Measurements from ENCODE around the gene EXOC6B. TPM values are rescaled to one million over a fixed set of nuclear protein-coding genes. Genes with fewer than 3 reads are reported as not detected.

EXOC6B gene
- total and polyA plus RNA-seq, 2 of the 8 experiments (the other 6 are each of a cell fraction or from before 2014, with no cell fraction given): 13.5 to 33.0 TPM

DNA sequence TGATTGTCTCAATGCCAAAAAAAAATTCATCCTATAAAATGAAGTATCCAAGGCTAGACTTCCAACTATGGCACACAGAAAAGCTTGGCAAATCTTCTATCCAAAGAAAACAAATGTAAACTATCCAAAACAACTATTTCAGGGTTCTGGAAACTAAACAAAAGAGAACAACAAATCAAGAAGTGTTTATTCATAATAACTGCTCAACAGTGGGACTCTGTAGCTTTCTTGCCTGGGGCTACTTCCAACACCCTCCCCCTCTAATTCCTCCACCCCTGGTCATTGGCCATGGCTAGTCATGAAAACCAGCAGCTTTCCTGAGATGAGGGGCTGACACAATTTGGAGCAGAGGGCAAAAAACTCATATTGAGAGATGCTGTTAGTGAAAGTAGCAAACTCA, 107.0 kb downstream of the EXOC6B start:
- no peak overlapping the region; the same call in 1 of the 2 replicates for H2BK15ac ChIP-seq (ENCODE audit: low read length)
- no peaks in the 10 kb centered on the region for H3K23me2 ChIP-seq (ENCODE audit: low read depth, low read length)
- TF ChIP-seq PHF8 (conservative IDR thresholded peaks at IDR 0.05; ENCODE audit: low read depth, low read length): no peak
- no peak for TF ChIP-seq BACH1 (IDR thresholded peaks at IDR 0.05; ENCODE audit: low read length)
- TF ChIP-seq POLR2AphosphoS5 (IDR thresholded peaks at IDR 0.05; ENCODE audit: low read depth, low read length): no peak
- no peak for TF ChIP-seq CREB1 (IDR thresholded peaks at IDR 0.05)
- no peak for TF ChIP-seq SIN3A (conservative IDR thresholded peaks at IDR 0.05 in 1 of 2, IDR thresholded peaks at IDR 0.05 in 1 of 2; ENCODE audit: low read depth in 1 of 2, low read length in 2 of 2)
- no peak overlapping the region for H2AFZ ChIP-seq (ENCODE audit: low read length)
- H3K9me3 ChIP-seq (ENCODE audit: insufficient read depth in 2 of 2, low read depth in 1 of 2, low read length in 1 of 2): no peaks in the 10 kb centered on the region
- POLR2A ChIA-PET (ENCODE audit: partially characterized antibody): interaction anchor here (0.6 to 1.1 kb wide), 2 partner anchors 12 to 730 kb away, joined by 3 read pairs; no protein-coding TSS in a partner anchor
- H3K18ac ChIP-seq (ENCODE audit: extremely low read depth, low read length): no peak overlapping the region
- H2BK20ac ChIP-seq (ENCODE audit: low read length): 0 out of 2 replicates have a peak overlapping the region, but pooled peaks have one; percentile 52
- H3K79me2 ChIP-seq (ENCODE audit: control insufficient read depth in 1 of 2, insufficient read depth in 2 of 2, low read length in 2 of 2): no peaks in the 10 kb centered on the region
- H3K27ac ChIP-seq (ENCODE audit: low read depth, low read length): no peak overlapping the region
- peaks cover 0 to 9% (median 1%) of the 10 kb centered on the region in 4 experiments; a peak in 2 of 7 replicates for H3K4me1 ChIP-seq (replicated peaks in 1 of 4; ENCODE audit: control insufficient read depth in 3 of 4, insufficient read depth in 4 of 4, low read length in 3 of 4)
- H3K79me1 ChIP-seq (ENCODE audit: low read depth, low read length): no peaks in the 10 kb centered on the region
- no peak overlapping the region for H2BK12ac ChIP-seq (ENCODE audit: low read depth, low read length)
- DNase-seq (ENCODE audit: low read depth in 1 of 2, low spot score in 2 of 2) (no peak), FAIRE-seq (no peak)
- peak overlapping the region; percentile 44 to 69; a peak in 3 of 4 replicates for H3K4me2 ChIP-seq (ENCODE audit: insufficient read depth in 1 of 2, low read depth in 2 of 2, low read length in 2 of 2)
- H4K8ac ChIP-seq (ENCODE audit: extremely low read depth, insufficient read depth, low read length): no peak overlapping the region
- H3K4me3 ChIP-seq (ENCODE audit: extremely low read depth in 1 of 4, insufficient read depth in 2 of 4, low read depth in 3 of 4, low read length in 4 of 4): peak overlapping the region in 1 of 4 experiments; percentile 46; a peak in 2 of 8 replicates
- H3K9ac ChIP-seq (replicated peaks in 1 of 4; ENCODE audit: extremely low read depth in 1 of 4, low read depth in 3 of 4, low read length in 3 of 4): no peak overlapping the region
- H3K56ac ChIP-seq (replicated peaks; ENCODE audit: insufficient read length, low read depth, low read length): no peak overlapping the region
- no peaks in the 10 kb centered on the region for H4K20me1 ChIP-seq (replicated peaks in 1 of 2; ENCODE audit: control insufficient read depth in 1 of 2, insufficient read depth in 2 of 2, low read length in 2 of 2)
- H4K5ac ChIP-seq (ENCODE audit: insufficient read length, low read depth, low read length): no peak overlapping the region
- no peak overlapping the region for H4K91ac ChIP-seq (replicated peaks; ENCODE audit: insufficient read length, low read length)
- H3K14ac ChIP-seq (ENCODE audit: insufficient read length): no peak overlapping the region
- H3K23ac ChIP-seq (ENCODE audit: insufficient read length): no peak overlapping the region
- CTCF ChIA-PET (ENCODE audit: partially characterized antibody): interaction anchor here (0.6 to 2.3 kb wide), 4 partner anchors 27 to 1563 kb away, joined by 3 to 9 read pairs (median 3); no protein-coding TSS in a partner anchor
- no peak overlapping the region for H2BK120ac ChIP-seq (replicated peaks; ENCODE audit: low read depth, low read length)
- H3K36me3 ChIP-seq (ENCODE audit: control insufficient read depth in 2 of 4, insufficient read depth in 4 of 4, low read length in 3 of 4): peaks cover 0 to 6% (median 0%) of the 10 kb centered on the region in 4 experiments; a peak in 2 of 8 replicates
- no peak overlapping the region for H3K4ac ChIP-seq (replicated peaks; ENCODE audit: insufficient read length, low read depth, low read length)
- no peaks in the 10 kb centered on the region for H3K27me3 ChIP-seq (replicated peaks in 1 of 4; ENCODE audit: control insufficient read depth in 3 of 4, extremely low read depth in 1 of 4, insufficient read depth in 3 of 4, low read length in 3 of 4)
- H2BK5ac ChIP-seq (ENCODE audit: low read depth, low read length): no peak overlapping the region; the same call in 1 of the 2 replicates
- no peak overlapping the region for H2AK5ac ChIP-seq (ENCODE audit: low read depth, low read length)
